ENCODE results near the gene SERPINA3. TPM values are rescaled to one million over a fixed set of nuclear protein-coding genes. Genes with fewer than 3 reads are reported as not detected.

Gene SERPINA3
- total RNA-seq, 5 donors from 2014 or later (not counting 1 experiment from before 2014, with no cell fraction given) = 4.0 to 6.1 (median 4.4) TPM; not detected in 2

- 64% methylated on average over 4 of the region's 6 CpGs for WGBS (ENCODE audit: insufficient coverage)
- peaks cover 0 to 22% of the 10 kb centered on the region in 2 experiments for H3K27me3 ChIP-seq (replicated peaks in 1 of 2; ENCODE audit: control insufficient read depth in 2 of 2, extremely low read depth in 1 of 2, insufficient read depth in 2 of 2, low read length in 1 of 2)
- no peak overlapping the region for H3K27ac ChIP-seq (ENCODE audit: low read length)
- H3K9me3 Mint-ChIP-seq = peaks cover 14 to 27% (median 17%) of the 10 kb centered on the region in 3 donors
- CTCF ChIA-PET = no interaction called here
- H3K36me3 ChIP-seq (ENCODE audit: control insufficient read depth in 2 of 2, extremely low read depth in 1 of 2, insufficient read depth in 1 of 2, low read length in 1 of 2) = no peaks in the 10 kb centered on the region
- H3K4me1 ChIP-seq (ENCODE audit: control insufficient read depth in 1 of 2, extremely low read depth in 1 of 2, insufficient read depth in 2 of 2, low read length in 2 of 2) = no peaks in the 10 kb centered on the region
- no peak overlapping the region for H3K4me3 ChIP-seq (ENCODE audit: control insufficient read depth in 1 of 2, extremely low read depth in 1 of 2, low read length in 1 of 2)
- peaks cover 4% of the 10 kb centered on the region for H3K36me3 Mint-ChIP-seq
- H3K4me1 Mint-ChIP-seq = no peaks in the 10 kb centered on the region
- POLR2A ChIA-PET = no interaction called here
- H3K9me3 ChIP-seq = no peaks in the 10 kb centered on the region
- H3K4me3 Mint-ChIP-seq = no peak overlapping the region
- peaks cover 16 to 17% of the 10 kb centered on the region in 2 donors for H3K27me3 Mint-ChIP-seq
- no peak for DNase-seq
- H3K27ac Mint-ChIP-seq = no peak overlapping the region
- ATAC-seq (replicated peaks in 1 of 4) = no peak
These were observed 8.4 kb downstream of the SERPINA3 start for GRCh38 chr14:94620597-94620996.

DNA sequence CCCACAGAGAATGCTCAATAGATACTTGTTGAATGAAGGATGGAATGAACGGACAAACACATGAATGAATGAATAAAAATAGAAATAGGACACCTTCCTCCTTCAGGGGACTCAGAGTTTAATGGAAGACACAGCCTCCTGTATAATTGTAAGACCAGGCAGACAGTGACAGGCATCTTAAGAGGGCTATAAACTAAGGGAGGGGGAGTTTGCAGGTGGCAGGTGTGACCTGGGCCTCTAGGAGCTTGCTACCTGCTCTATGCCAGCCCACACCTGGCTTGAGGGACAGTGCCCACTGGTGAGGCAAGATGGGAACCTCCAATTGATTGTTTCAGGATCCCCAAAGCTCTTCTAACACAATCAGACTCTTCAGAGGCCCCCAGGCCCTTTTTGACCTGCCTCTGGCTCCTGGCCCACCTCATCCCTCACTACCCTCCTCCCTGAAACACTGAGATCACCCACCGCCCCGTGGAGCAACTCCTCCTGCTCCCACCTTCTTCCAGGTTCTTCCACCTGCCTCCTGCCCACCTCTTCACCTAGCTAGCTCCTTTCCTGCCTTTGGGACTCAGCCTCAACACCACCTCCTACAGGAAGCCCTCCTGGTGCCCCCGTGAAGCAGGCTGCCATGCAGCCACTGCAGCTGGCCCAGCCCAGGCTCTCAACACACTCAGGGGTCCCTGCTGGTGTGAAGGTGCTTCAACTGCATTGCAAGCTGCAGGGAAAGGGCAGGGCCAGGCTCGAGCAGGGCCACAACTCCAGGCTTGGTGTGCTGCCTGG is 9.4 kb downstream of the SERPINA3 start:
- ChIA-PET POLR2A (no interaction called here), CTCF (no interaction called here)
- Mint-ChIP-seq H3K36me3 (peaks cover 4% of the 10 kb centered on the region), H3K27ac (no peak overlapping the region), H3K9me3 (peaks cover 10 to 24% (median 17%) of the 10 kb centered on the region in 3 donors), H3K4me3 (no peak overlapping the region), H3K27me3 (peaks cover 14 to 16% of the 10 kb centered on the region in 2 donors), H3K4me1 (no peaks in the 10 kb centered on the region)
- H3K9me3 ChIP-seq = no peaks in the 10 kb centered on the region
- H3K27me3 ChIP-seq (replicated peaks in 1 of 2; ENCODE audit: control insufficient read depth in 2 of 2, extremely low read depth in 1 of 2, insufficient read depth in 2 of 2, low read length in 1 of 2) = peaks cover 0 to 22% of the 10 kb centered on the region in 2 experiments
- ATAC-seq (replicated peaks in 1 of 4) (no peak), DNase-seq (no peak)
- no peaks in the 10 kb centered on the region for H3K36me3 ChIP-seq (ENCODE audit: control insufficient read depth in 2 of 2, extremely low read depth in 1 of 2, insufficient read depth in 1 of 2, low read length in 1 of 2)
- 74% methylated on average over 3 of the region's 5 CpGs for WGBS (ENCODE audit: insufficient coverage)
- no peak overlapping the region for H3K27ac ChIP-seq (ENCODE audit: low read length)
- H3K4me3 ChIP-seq (ENCODE audit: control insufficient read depth in 1 of 2, extremely low read depth in 1 of 2, low read length in 1 of 2) = no peak overlapping the region
- H3K4me1 ChIP-seq (ENCODE audit: control insufficient read depth in 1 of 2, extremely low read depth in 1 of 2, insufficient read depth in 2 of 2, low read length in 2 of 2) = no peaks in the 10 kb centered on the region

- ChIA-PET POLR2A (no interaction called here), CTCF (no interaction called here)
- no peaks in the 10 kb centered on the region for H3K9me3 ChIP-seq
- Mint-ChIP-seq H3K27ac (no peak overlapping the region), H3K4me1 (no peaks in the 10 kb centered on the region), H3K4me3 (no peak overlapping the region), H3K9me3 (peaks cover 8 to 13% (median 10%) of the 10 kb centered on the region in 3 donors), H3K27me3 (peaks cover 16 to 20% of the 10 kb centered on the region in 2 donors), H3K36me3 (peaks cover 4% of the 10 kb centered on the region)
- DNase-seq = no peak
- H3K4me1 ChIP-seq (ENCODE audit: control insufficient read depth in 1 of 2, extremely low read depth in 1 of 2, insufficient read depth in 2 of 2, low read length in 2 of 2) = no peaks in the 10 kb centered on the region
- no peak for ATAC-seq (replicated peaks in 1 of 4)
- H3K27me3 ChIP-seq (replicated peaks in 1 of 2; ENCODE audit: control insufficient read depth in 2 of 2, extremely low read depth in 1 of 2, insufficient read depth in 2 of 2, low read length in 1 of 2) = peaks cover 0 to 22% of the 10 kb centered on the region in 2 experiments
- WGBS (ENCODE audit: insufficient coverage) = 72% methylated on average over 5 of the region's 6 CpGs
- H3K4me3 ChIP-seq (ENCODE audit: control insufficient read depth in 1 of 2, extremely low read depth in 1 of 2, low read length in 1 of 2) = no peak overlapping the region
- no peak overlapping the region for H3K27ac ChIP-seq (ENCODE audit: low read length)
- H3K36me3 ChIP-seq (ENCODE audit: control insufficient read depth in 2 of 2, extremely low read depth in 1 of 2, insufficient read depth in 1 of 2, low read length in 1 of 2) = no peaks in the 10 kb centered on the region
These were observed 10.6 kb downstream of the SERPINA3 start for GRCh38 chr14:94622653-94623421.

DNA sequence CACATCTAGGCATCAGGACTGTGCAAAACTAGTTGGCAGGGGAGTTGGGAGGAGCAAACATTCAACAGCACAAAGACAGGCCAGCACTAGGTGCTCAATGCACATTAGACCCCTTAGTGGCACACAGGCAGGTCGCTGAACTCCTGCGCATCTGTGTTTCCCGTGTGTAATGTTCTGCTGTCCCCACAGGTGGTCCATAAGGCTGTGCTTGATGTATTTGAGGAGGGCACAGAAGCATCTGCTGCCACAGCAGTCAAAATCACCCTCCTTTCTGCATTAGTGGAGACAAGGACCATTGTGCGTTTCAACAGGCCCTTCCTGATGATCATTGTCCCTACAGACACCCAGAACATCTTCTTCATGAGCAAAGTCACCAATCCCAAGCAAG is 11.2 kb downstream of the SERPINA3 start:
- Mint-ChIP-seq H3K4me1 (no peaks in the 10 kb centered on the region), H3K4me3 (no peak overlapping the region), H3K9me3 (peaks cover 7 to 9% (median 8%) of the 10 kb centered on the region in 3 donors), H3K36me3 (peaks cover 4% of the 10 kb centered on the region), H3K27ac (no peak overlapping the region), H3K27me3 (peaks cover 16 to 20% of the 10 kb centered on the region in 2 donors)
- CTCF ChIA-PET = no interaction called here
- POLR2A ChIA-PET = no interaction called here
- Histone ChIP-seq H3K9me3 (no peaks in the 10 kb centered on the region), H3K36me3 (ENCODE audit: control insufficient read depth in 2 of 2, extremely low read depth in 1 of 2, insufficient read depth in 1 of 2, low read length in 1 of 2) (no peaks in the 10 kb centered on the region), H3K4me1 (ENCODE audit: control insufficient read depth in 1 of 2, extremely low read depth in 1 of 2, insufficient read depth in 2 of 2, low read length in 2 of 2) (no peaks in the 10 kb centered on the region), H3K4me3 (ENCODE audit: control insufficient read depth in 1 of 2, extremely low read depth in 1 of 2, low read length in 1 of 2) (no peak overlapping the region), H3K27me3 (replicated peaks in 1 of 2; ENCODE audit: control insufficient read depth in 2 of 2, extremely low read depth in 1 of 2, insufficient read depth in 2 of 2, low read length in 1 of 2) (peaks cover 0 to 26% of the 10 kb centered on the region in 2 experiments), H3K27ac (ENCODE audit: low read length) (no peak overlapping the region)
- ATAC-seq (replicated peaks in 1 of 4) (no peak), DNase-seq (no peak)
- WGBS (ENCODE audit: insufficient coverage) = no CpG with 5 or more reads among the region's 4 CpGs

- H3K4me3 ChIP-seq (ENCODE audit: control insufficient read depth in 1 of 2, extremely low read depth in 1 of 2, low read length in 1 of 2) = no peak overlapping the region
- ChIA-PET POLR2A (no interaction called here), CTCF (no interaction called here)
- WGBS (ENCODE audit: insufficient coverage) = 64% methylated on average over 7 of the region's 7 CpGs
- DNase-seq (no peak), ATAC-seq (replicated peaks in 1 of 4) (no peak)
- H3K4me1 ChIP-seq (ENCODE audit: control insufficient read depth in 1 of 2, extremely low read depth in 1 of 2, insufficient read depth in 2 of 2, low read length in 2 of 2) = no peaks in the 10 kb centered on the region
- peaks cover 0 to 29% of the 10 kb centered on the region in 2 experiments for H3K27me3 ChIP-seq (replicated peaks in 1 of 2; ENCODE audit: control insufficient read depth in 2 of 2, extremely low read depth in 1 of 2, insufficient read depth in 2 of 2, low read length in 1 of 2)
- peaks cover 17 to 24% of the 10 kb centered on the region in 2 donors for H3K27me3 Mint-ChIP-seq
- no peak overlapping the region for H3K27ac ChIP-seq (ENCODE audit: low read length)
- H3K27ac Mint-ChIP-seq = no peak overlapping the region
- no peaks in the 10 kb centered on the region for H3K36me3 ChIP-seq (ENCODE audit: control insufficient read depth in 2 of 2, extremely low read depth in 1 of 2, insufficient read depth in 1 of 2, low read length in 1 of 2)
- H3K4me1 Mint-ChIP-seq = no peaks in the 10 kb centered on the region
- H3K4me3 Mint-ChIP-seq = no peak overlapping the region
- H3K9me3 Mint-ChIP-seq = peaks cover under 1 to 4% (median 2%) of the 10 kb centered on the region in 3 donors
- no peaks in the 10 kb centered on the region for H3K36me3 Mint-ChIP-seq
- no peaks in the 10 kb centered on the region for H3K9me3 ChIP-seq
These were observed 11.8 kb downstream of the SERPINA3 start for GRCh38 chr14:94623856-94624499.

DNA sequence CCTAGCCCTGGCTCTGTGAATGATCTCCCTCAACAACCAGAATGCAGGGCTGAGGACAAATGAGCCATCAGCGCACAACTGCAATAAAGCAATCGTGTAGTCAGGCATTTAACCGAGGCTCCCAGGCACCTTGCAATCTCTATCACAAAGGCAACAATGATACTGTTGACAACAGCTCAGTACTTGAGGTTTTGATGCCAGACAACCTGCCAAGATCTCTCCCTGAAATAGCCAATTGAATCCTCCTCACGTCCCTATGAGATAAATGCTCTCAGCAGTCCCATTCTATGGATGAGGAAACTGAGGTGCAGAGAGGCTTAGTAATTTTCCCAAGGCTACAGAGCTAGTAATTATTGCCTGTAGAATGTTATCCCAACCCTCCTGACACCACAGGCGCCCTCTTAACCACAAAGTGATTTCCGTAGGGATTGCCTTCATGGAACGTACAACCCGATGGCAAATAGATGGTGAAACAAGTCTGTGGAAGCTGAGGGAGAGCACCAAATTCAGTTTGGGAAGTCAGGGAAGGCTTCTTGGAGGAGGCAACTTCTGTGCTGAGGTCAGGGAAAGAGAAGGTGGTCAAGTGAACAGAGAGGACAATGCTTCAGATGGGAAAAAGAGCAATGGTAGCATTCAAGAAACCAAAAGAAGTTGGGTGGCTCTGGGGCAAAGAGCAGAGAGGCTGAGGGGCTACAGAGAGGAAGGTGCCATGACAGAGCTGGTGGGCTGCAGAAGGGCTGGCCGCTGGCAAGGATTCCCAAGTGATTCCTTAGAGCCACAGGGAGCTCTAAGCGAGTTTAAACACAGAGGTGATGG is 12.6 kb downstream of the SERPINA3 start:
- DNase-seq = no peak
- H3K27me3 ChIP-seq (replicated peaks in 1 of 2; ENCODE audit: control insufficient read depth in 2 of 2, extremely low read depth in 1 of 2, insufficient read depth in 2 of 2, low read length in 1 of 2) = peaks cover 0 to 29% of the 10 kb centered on the region in 2 experiments
- H3K36me3 ChIP-seq (ENCODE audit: control insufficient read depth in 2 of 2, extremely low read depth in 1 of 2, insufficient read depth in 1 of 2, low read length in 1 of 2) = no peaks in the 10 kb centered on the region

More for the DNA sequence above, 12.6 kb downstream of the SERPINA3 start:
- no peak overlapping the region for H3K27ac ChIP-seq (ENCODE audit: low read length)
- peaks cover 19 to 26% of the 10 kb centered on the region in 2 donors for H3K27me3 Mint-ChIP-seq
- no peak overlapping the region for H3K4me3 Mint-ChIP-seq
- ChIA-PET POLR2A (no interaction called here), CTCF (no interaction called here)
- H3K36me3 Mint-ChIP-seq = no peaks in the 10 kb centered on the region
- no peaks in the 10 kb centered on the region for H3K4me1 ChIP-seq (ENCODE audit: control insufficient read depth in 1 of 2, extremely low read depth in 1 of 2, insufficient read depth in 2 of 2, low read length in 2 of 2)
- no peaks in the 10 kb centered on the region for H3K4me1 Mint-ChIP-seq
- 89% methylated on average over 7 of the region's 10 CpGs for WGBS (ENCODE audit: insufficient coverage)
- H3K4me3 ChIP-seq (ENCODE audit: control insufficient read depth in 1 of 2, extremely low read depth in 1 of 2, low read length in 1 of 2) = no peak overlapping the region
- ATAC-seq (replicated peaks in 1 of 4) = no peak
- no peaks in the 10 kb centered on the region for H3K9me3 Mint-ChIP-seq
- no peak overlapping the region for H3K27ac Mint-ChIP-seq
- H3K9me3 ChIP-seq = no peaks in the 10 kb centered on the region
